ENCODE measurements around the gene TBC1D28.
"Not testable (repeated sequence)": the region's sequence is repeated elsewhere in the genome, so short reads cannot be mapped to it uniquely, and the experiment has no call there.

The TBC1D28 gene

DNA sequence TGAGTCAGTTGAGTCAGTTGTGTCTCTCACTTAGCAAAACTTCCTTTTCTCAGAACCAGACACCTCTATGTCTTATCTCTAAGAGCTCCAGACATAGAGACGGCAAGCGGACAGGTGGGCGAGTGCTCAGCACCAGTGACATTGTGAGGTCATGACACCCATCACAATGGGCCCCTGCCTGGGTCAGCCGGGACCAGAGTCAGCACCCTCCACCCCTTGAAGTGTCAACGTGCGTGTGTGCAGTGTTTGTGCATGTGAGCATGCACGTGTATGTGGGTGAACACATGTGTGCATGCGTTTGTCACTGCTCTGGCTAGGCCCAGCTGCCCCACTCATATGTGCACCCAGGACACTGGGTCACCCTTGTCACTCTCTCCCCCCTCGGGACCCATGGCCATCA is at the start of gene TBC1D28:
TSS of gene TBC1D28 (minus strand) at position 101 of the 400 bp plus-strand sequence. CDS start 3,039 bp downstream, outside the sequence.
- DNase-seq (ENCODE audit: low spot score): not testable (repeated sequence)

DNA sequence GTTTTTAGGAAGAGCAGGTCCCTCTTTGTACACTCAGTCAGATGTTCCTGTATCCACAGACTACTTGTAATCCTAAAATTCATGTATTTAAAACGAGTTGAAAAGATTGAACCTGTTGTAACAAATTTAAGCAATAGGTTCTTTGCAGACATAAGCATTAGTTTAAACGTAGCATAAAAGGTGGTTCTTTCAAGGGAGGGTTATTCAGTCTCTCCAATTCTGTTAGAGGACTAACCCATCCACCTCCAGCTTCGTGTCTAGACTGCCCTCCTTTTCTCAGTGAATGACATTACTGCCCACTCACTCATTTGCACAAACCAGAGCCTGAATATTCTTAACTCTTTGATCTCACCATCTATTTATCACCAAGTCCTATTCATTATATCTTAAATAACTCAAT is 38.5 kb upstream of the TBC1D28 start:
- DNase-seq (ENCODE audit: low spot score): not testable (repeated sequence)

DNA sequence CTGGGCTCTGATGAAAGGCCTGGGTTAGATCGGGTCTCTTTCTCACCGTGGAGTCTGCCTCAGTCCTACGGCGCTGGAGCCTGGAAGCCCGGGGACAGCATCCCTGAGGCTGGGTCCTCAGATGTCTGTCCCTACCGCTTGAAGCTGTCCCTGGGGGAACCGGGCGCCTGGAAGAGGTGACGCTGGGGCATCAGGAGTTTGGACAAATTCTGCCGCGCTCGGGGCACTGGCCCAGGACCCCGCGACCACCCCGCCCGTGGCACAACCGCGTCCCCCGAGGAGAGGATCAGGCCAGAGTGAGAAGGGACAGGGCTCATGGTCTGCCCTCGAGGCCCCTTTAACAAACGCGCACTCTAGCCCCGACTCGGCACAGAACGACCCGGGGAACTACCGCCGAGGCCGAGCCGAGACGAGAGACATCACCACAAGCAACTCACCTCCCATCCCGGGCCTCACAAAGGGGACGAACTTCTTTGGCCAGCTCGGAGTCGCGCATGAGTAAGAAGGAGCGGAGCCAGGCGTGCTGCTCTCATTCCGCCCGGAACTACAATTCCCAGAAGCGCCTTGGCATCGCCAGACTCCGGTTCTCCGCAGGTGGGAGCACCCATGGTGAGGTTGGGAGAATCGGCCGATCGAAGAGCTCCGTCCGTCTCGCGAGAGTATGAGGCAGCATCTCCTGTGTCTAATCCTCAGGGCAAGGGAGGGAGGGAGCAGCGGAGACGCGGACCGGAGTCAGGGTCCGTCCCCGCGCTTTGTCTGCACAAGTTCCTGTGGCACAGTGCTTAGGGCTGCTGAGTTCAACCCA is 37.8 kb upstream of the TBC1D28 start, which contains the start of gene FOXO3B:
TSS of gene FOXO3B (minus strand) at position 548 of the 805 bp plus-strand sequence. CDS start 663 bp downstream, outside the sequence.
- peak; percentile 86 for DNase-seq (ENCODE audit: low spot score)

DNA sequence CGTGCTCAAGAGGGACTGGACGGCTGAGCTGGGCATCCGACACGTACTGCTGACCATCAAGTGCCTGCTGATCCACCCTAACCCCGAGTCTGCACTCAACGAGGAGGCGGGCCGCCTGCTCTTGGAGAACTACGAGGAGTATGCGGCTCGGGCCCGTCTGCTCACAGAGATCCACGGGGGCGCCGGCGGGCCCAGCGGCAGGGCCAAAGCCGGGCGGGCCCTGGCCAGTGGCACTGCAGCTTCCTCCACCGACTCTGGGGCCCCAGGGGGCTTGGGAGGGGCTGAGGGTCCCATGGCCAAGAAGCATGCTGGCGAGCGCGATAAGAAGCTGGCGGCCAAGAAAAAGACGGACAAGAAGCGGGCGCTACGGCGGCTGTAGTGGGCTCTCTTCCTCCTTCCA is 33.2 kb upstream of the TBC1D28 start:
- DNase-seq (ENCODE audit: low spot score): not testable (repeated sequence)

DNA sequence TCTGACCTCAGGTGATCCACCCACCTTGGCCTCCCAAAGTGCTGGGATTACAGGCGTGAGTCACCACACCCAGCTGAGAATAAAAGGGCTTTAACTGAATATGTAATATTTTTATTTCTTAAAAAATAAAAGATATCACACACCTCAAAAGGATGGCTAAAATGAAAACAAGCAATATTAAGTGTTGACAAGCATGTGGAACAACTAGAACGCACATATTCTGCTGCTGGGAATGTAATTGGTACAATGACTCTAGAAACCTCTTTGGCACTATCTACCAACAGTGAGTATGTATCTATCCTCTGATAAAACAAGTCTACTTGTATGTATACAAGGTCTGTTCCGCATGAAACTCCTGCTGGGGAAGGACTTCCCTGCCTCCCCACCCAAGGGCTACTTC is 32.7 kb upstream of the TBC1D28 start:
- not testable (repeated sequence) for DNase-seq (ENCODE audit: low spot score)

DNA sequence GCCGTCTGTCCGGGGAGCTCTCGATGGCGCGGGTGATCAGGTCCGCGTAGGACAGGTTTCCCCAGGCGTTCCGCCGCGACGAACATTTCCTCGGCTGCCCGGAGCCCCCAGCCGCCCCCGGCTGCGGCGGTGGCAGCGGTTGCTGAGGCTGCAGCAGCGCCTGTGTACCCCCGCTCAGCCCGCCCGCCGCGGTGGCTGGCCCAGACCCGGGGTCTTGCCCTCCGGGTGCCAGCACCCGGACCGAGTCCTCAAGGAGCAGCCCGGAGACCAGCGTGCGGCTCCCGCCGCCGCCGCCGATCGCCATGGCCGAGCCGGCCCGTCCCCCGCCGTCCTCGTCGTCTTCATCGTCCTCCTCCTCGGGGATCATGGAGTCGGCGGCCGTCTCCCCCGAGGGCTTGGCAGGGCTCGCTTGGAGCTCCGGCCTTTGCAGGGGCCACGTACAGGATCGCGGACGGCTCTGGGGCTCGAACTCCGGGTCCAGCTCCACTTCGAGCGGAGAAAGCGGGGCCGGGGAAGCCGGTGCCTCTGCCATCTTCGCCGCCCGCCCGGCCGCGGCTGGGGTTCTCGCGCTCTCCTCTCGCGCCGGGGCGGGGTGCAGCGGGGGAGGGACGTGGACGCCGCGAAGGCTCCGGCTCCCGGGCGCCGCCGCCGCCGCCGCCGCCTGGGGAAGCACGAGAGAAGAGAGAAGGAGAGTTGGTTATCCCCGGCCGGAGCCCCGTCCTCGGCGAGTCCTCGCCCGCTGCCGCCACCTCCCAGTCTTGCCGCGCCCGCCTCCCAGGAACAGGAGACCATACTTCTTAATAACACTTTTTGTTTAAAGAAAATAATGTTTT is 28.4 kb upstream of the TBC1D28 start:
- not testable (repeated sequence) for DNase-seq (ENCODE audit: low spot score)

DNA sequence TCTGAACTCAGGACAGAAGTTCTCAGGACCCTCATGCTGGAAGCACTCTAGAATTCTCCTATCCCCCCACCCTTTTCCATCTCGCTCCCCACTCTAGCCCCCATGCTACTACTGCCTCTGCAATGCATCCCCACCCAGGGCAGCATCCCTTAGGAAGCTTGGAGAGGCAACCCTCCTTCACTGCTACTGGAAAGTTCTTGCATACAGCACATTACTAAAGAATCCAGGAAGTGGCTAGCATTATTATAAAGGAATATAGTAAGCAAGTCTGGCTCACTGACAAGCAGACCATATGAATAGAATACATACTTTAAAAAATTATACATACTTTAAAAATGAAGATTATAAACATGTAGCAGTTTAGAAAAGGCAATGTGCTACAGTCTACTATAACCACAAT is 24.4 kb upstream of the TBC1D28 start:
- DNase-seq (ENCODE audit: low spot score): not testable (repeated sequence)

DNA sequence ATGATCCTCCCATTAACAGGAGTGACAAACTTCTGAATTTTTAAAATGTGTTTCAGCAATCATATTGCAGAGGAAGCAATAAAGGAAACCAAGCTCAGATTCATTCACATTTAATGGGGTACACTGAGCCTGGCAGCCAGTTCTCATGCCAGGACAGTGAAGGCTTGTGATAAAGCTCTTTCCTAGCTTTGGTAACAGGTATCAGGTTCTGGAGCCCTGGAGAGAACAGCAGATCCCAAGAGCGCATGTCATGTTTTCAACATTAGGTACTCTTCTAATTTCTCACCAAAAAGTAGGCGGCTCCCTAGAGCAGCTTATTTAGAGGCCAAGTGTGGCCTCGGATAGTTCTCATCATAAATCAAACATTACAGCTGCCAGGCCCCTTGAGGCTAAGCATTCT is 23.3 kb upstream of the TBC1D28 start:
- DNase-seq (ENCODE audit: low spot score): not testable (repeated sequence)

DNA sequence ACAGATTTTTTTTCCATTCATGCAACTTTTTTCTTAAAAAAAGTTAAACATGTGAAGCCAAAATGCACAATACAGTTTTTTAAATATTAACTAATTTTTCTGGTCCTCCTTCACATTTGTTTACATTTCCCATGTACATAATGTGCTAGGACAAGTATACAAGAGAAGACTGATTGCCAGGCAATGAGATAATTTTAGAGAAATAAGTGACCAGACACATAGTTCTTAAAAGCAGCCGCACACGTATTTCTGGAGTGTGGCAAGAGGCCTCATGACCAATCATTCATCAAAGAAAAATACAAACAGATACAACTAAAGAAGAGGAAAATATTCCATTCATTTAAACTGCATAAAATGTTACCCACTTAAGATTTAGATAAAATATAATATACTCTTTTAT is 22.1 kb upstream of the TBC1D28 start:
- not testable (repeated sequence) for DNase-seq (ENCODE audit: low spot score)

DNA sequence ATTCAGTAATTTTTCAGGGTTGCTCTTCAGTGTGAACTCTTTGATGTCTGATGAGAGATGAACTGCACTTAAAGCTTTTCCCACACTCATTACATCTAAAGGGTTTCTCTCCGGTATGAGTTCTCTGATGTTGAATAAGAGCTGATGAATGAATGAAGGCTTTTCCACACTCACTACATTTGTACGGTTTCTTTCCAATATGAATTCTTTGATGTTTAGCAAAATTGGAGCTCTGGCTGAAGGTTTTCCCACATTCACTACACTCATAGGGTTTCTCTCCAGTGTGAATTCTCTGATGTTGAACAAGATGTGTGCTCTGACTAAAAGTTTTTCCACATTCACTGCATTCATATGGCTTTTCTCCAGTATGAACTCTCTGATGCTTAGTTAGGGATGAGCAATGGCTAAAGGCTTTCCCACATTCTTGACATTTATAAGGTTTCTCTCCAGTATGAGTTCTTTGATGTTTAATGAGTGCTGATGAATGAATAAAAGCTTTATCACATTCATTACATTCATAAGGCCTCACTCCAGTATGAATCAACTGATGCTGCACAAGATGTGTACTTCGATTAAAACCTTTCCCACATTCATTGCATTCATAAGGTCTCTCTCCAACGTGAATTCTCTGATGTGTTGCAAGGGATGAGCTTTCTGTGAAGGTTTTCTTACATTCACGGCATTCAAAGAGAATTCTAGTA is 17.9 kb upstream of the TBC1D28 start:
- DNase-seq (ENCODE audit: low spot score): not testable (repeated sequence)

DNA sequence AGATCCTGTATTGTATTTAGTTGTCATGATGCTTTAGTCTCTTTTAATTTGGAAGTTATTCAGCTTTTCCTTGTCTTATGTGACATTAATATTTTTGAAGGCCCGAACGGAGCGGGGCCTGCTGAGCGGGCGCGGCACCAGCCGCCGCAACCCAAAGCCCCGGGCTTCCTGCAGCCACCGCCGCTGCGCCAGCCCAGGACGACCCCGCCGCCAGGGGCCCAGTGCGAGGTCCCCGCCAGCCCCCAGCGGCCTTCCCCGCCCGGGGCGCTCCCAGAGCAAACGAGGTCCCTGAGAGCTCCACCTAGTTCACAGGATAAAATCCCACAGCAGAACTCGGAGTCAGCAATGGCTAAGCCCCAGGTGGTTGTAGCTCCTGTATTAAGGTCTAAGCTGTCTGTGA is 5.9 kb upstream of the TBC1D28 start:
- DNase-seq (ENCODE audit: low spot score): not testable (repeated sequence)

DNA sequence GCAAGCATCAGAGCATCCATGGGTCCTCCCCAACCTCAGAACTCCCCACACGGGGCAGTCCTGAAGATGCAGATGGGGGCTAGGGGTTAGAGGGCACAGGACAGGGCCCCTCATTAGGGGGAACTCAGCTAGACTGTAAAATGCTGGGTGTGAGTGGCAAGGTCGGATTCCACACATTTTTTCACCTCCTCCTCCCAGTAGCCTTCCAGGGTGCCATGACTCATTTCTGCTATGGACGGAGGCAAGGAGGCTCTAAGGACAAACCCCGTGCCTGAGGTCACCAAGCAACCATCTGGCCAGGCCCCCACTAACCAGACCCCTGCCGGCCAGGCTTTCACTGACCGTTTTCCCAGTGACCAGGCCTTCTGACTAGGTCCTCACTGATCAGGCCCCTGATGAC is 1.1 kb downstream of the TBC1D28 start:
- not testable (repeated sequence) for DNase-seq (ENCODE audit: low spot score)

DNA sequence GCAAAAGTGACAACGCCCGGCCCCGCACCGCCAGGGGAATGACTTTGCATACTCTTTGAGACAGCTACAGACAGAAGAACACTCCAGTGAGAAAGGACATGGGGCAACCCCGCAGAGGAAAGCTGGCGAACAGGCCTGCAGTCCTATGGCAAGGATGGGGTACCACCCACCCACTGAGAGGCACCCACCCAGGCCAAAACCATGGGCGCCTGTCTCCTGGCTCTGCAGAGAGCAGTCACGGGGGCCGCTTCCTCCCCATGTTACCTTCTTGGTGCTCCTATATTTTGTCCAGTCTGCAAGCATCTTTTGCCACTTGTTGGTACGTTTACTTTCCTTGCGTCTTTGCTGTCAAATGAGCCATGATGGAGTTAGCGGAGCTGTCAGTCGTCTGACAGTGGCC is 5.8 kb downstream of the TBC1D28 start:
- not testable (repeated sequence) for DNase-seq (ENCODE audit: low spot score)

DNA sequence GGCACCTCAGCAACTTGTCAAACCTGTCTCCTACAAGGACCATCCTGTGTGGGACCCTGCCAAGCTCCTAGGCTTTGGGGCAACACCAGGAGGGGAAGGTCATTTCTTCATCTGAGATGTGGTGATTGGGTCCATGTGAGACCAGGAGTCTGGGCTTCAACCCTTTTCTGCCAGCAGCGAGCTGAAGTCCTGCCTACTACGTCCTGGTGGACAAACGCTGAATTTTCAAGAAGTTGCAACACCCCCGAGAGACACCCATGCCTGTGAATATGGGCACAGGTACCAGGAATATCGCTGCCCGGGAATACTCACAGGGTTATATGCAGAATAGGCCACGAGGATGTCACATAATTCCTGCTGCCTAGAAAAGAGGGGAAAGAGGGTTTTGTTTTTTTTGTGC is 8.0 kb downstream of the TBC1D28 start:
- not testable (repeated sequence) for DNase-seq (ENCODE audit: low spot score)

DNA sequence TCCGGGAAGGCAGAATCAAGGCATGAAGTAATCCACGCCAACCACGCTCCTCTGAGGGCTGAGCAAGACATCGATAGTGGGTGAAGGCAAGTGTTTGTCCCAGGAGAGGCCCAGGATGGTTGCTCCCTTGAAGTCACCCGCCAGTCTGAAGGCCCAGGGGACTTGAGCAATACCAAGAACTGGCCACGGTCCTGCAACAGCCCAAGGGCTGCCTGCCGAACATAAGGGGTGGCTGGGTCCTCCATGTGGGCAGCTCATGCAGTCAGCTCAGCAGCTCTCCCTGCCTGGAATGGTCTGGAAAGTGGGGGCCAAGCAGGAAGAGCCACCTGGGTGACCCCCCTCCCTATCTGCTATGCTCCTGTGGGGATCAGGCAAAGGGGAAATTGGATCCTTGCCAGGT is 8.4 kb downstream of the TBC1D28 start:
- not testable (repeated sequence) for DNase-seq (ENCODE audit: low spot score)

DNA sequence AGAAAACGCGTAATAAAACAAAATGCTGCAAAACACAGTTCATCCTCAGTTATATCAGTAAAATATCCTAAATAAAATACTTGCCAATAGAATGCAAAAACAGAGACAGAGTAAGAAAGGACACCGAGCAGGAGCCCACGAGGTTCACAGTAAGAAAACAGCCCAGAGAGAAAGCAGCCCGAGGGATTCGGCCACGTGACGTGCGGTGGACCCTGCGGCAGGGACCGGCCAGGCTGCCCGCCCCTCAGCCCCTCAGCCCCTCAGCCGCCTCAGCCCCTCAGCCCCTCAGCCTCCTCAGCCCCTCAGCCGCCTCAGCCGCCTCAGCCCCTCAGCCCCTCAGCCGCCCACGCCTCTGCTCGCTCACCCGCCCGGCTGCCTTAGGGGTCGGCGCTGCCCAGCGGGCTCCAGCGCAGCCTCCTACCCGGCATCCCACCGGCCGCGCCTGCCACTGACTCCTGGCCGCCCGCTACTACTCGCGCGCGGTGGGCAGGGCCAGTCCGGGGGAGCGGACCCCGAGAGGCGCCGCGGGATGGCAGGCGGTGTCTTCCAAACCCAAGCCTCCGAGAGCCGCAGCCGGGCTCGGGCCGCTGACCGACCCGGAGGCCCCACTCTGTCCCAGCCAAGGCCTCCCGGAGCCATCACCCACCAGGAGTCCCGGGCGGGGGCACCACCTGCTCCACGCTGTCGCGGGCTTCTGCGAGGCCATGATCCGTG is 9.5 kb downstream of the TBC1D28 start:
- not testable (repeated sequence) for DNase-seq (ENCODE audit: low spot score)

DNA sequence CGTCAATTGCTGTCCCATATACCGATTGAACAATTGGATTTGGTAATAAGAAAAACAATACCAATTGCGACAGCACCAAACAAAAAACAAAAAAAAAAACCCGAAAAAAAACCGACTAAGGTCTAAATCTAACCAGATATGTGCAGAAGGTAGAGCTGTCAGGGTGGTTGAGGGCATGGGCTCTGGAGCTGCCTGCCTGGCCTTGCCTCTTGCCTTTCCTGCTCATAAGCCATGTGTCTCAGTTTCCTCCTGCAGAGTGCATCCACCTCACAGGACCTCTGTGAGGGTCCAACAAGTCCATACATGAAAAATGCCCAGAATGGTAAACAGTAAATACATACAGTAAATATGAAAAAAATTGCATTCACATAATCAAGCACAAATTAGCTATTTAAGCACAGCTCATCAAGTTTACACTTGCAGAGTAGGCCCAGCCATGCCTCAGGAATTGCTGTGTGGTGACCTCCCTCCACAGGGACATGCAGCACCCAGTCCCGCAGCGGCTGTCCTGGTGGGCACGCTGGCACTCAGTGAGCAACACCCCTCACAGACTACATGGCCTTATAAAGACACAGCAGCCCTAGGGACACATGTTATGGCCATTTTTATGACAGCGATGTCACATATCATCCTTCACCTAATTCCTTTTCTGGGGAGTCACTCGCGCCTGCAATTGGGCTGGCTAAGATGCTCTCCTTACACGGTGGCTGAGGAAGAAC is 17.9 kb downstream of the TBC1D28 start:
- no peak for DNase-seq (ENCODE audit: low spot score)

DNA sequence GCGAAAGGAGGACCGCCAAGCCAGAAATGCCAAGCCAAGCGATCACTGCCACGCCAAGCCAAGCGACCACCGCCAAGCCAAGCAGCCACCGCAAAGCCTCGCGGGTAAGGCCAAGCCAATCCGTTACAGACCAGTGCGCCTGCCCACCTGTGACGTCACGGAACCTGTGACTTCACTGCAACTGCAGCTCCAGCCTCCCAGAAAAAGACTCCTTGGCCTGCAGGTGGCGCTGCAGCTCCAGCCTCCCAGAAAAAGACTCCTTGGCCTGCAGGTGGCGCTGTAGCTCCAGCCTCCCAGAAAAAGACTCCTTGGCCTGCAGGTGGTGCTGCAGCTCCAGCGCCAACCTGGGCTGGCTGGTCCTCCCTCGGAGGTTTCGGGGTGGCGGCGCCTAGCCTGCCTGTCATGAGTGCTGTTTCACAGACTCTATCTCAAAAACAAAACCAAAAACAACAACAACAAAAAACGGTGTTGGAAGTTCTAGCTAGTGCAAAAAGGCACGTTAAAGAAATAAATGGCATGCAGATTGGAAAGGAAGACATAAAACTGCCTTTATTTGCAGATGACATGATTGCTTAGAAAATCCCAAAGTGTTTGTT is 18.6 kb downstream of the TBC1D28 start:
- peak; percentile 82 for DNase-seq (ENCODE audit: low spot score)

DNA sequence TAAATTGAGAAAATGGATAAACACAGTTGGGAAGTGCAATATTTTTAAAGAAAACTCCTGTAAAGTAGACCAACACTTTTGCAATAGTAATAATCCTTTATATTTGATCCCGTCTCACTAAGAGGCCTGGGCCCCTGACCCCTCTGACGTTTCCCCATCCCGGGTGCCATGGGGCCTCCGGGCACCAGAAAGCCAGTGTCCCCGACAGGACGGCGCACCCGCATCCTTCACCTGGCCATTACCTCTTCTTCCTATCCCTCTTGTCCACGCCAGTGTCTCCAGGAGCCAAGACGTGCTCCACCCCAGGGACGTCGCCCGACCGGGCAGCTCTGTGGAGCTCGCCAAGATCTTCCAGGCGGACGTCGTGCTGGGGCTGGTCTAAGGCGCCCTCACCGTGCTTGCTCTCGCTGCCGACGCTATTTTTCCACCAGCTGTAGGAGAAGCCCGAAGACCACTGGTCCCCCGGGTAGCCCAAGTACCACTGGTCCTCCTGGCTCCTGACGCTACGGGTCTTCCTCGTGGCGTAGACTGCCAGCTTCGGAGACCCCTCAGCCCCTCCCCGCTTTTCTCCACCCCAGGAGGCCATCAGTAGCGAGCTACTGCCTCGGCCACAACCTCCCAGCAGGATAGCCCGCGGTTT is 19.2 kb downstream of the TBC1D28 start:
- DNase-seq (ENCODE audit: low spot score): not testable (repeated sequence)

DNA sequence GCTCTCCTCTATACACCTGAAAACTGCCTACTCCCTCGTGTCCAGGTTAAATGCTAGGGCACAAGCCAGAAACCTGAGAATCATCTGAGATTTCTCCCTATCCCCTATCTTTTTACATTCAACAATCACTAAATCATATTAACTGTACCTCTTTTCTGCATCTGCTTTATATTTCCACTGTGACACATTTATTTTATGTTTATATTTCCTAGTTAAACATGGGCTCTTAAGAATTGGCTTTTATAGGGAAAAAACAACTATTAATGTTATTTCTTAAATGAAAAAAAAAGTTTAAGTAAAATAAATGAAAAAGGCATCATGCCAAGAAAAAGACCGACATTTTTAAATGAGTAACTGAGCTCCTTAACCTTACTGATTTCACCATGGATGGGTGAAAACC is 26.6 kb downstream of the TBC1D28 start:
- not testable (repeated sequence) for DNase-seq (ENCODE audit: low spot score)
